ENCODE results near the gene KLRG1.
A peak's percentile ranks its signal among the peaks of the same experiment; 100 is the strongest.

KLRG1 gene

DNA sequence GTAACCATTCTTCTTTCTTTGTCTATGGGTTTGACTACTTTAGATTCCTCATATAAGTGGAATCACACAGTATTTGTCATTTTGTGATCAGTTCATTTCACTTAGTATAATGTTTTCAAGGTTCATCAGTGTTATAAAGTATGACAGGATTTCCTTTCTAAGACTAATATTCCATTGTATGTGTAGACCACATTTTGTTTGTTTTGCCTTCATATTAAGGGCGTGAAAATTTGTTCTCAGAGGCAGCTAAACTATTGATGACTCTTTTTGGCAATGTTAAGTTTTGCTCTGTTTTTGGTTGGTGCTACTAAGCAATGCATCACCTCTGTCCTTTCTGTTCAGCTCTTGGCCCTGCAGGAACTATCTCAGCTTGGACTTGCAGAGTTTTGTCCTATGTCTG is 1.7 kb upstream of the KLRG1 start:
- no peaks in the 10 kb centered on the region for H3K27me3 Mint-ChIP-seq (ENCODE audit: low read depth)
- H3K4me3 Mint-ChIP-seq, result no peak overlapping the region
- no peaks in the 10 kb centered on the region for H3K36me3 Mint-ChIP-seq (ENCODE audit: low read depth)
- TF ChIP-seq, protein P1, sequence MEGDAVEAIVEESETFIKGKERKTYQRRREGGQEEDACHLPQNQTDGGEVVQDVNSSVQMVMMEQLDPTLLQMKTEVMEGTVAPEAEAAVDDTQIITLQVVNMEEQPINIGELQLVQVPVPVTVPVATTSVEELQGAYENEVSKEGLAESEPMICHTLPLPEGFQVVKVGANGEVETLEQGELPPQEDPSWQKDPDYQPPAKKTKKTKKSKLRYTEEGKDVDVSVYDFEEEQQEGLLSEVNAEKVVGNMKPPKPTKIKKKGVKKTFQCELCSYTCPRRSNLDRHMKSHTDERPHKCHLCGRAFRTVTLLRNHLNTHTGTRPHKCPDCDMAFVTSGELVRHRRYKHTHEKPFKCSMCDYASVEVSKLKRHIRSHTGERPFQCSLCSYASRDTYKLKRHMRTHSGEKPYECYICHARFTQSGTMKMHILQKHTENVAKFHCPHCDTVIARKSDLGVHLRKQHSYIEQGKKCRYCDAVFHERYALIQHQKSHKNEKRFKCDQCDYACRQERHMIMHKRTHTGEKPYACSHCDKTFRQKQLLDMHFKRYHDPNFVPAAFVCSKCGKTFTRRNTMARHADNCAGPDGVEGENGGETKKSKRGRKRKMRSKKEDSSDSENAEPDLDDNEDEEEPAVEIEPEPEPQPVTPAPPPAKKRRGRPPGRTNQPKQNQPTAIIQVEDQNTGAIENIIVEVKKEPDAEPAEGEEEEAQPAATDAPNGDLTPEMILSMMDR (IDR thresholded peaks at IDR 0.05; ENCODE audit: unreplicated experiment in 3 of 3), result no peak
- H3K4me1 Mint-ChIP-seq, result no peaks in the 10 kb centered on the region
- H3K9me3 Mint-ChIP-seq, result peaks cover 3% of the 10 kb centered on the region
- no peak overlapping the region for H3K27ac Mint-ChIP-seq

DNA sequence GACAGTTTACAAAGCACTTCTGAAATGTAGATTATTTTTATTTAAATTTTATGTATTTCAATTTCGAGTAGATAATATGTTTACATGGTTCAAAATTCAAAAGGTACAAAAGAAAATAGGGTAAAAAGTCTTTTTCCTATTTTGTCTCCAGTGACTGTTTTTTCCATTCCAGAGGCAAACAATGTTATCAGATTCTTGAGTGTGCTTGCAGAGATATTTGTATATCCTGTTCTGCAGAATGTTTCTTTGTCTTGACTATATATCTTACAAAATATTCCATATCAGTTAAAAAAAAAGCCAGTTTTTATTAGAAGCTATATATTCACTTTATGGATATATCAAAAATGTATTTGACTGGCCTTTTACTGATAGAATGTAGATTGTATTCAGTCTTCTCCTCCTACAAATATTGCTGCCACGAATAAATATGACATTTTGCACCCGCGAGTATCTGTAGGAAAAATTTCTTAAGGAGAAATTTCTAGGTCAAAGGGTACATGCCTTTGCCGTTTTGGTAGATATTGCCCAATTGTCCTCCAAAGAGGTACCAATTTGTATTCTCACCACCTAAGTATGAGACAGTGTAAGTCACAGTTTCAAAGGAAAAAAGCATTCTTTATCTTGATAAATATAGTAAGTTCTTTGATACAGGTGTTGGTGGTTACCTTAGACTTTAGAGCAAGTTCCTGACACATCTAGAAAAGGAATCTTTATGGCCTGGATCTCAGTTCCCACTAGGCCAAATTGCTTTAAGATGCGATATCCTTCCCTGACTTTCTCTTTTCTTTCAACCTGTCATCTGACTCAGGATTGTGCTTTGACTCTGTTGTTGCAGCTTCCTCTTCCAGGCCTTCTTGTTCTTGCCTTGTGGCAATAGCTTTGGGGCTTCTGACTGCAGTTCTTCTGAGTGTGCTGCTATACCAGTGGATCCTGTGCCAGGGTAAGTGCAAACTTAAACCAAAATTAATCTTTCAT is 2.3 kb downstream of the KLRG1 start:
- no peaks in the 10 kb centered on the region for H3K4me1 Mint-ChIP-seq
- H3K27me3 Mint-ChIP-seq (ENCODE audit: low read depth), result no peaks in the 10 kb centered on the region
- H3K9me3 Mint-ChIP-seq, result no peaks in the 10 kb centered on the region
- H3K36me3 Mint-ChIP-seq (ENCODE audit: low read depth), result no peaks in the 10 kb centered on the region
- H3K4me3 Mint-ChIP-seq, result no peak overlapping the region
- H3K27ac Mint-ChIP-seq, result no peak overlapping the region
- TF ChIP-seq, protein P1 (IDR thresholded peaks at IDR 0.05; ENCODE audit: unreplicated experiment in 3 of 3), result no peak

DNA sequence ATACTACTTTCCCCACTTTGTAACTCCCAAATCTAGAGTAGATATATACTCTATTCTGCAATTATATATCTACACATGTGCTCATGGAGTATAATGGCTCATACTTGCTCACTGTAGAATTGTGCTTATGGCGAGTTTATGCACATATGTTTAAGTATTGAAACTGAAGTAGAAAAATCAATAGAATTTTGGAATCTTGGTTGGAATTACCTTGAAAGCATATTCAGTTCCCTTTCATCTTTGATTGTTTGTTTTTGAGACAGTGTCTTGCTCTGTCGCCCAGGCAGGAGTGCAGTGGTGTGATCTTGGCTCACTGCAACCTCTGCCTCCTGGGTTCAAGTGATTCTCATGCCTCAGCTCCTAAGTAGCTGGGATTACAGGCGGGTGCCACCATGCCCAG is 4.5 kb downstream of the KLRG1 start:
- no peak overlapping the region for H3K27ac Mint-ChIP-seq
- no peak overlapping the region for H3K4me3 Mint-ChIP-seq
- no peaks in the 10 kb centered on the region for H3K4me1 Mint-ChIP-seq
- no peaks in the 10 kb centered on the region for H3K27me3 Mint-ChIP-seq (ENCODE audit: low read depth)
- no peaks in the 10 kb centered on the region for H3K36me3 Mint-ChIP-seq (ENCODE audit: low read depth)
- TF ChIP-seq, protein P1 (IDR thresholded peaks at IDR 0.05; ENCODE audit: unreplicated experiment in 3 of 3), result no peak
- H3K9me3 Mint-ChIP-seq, result no peaks in the 10 kb centered on the region

DNA sequence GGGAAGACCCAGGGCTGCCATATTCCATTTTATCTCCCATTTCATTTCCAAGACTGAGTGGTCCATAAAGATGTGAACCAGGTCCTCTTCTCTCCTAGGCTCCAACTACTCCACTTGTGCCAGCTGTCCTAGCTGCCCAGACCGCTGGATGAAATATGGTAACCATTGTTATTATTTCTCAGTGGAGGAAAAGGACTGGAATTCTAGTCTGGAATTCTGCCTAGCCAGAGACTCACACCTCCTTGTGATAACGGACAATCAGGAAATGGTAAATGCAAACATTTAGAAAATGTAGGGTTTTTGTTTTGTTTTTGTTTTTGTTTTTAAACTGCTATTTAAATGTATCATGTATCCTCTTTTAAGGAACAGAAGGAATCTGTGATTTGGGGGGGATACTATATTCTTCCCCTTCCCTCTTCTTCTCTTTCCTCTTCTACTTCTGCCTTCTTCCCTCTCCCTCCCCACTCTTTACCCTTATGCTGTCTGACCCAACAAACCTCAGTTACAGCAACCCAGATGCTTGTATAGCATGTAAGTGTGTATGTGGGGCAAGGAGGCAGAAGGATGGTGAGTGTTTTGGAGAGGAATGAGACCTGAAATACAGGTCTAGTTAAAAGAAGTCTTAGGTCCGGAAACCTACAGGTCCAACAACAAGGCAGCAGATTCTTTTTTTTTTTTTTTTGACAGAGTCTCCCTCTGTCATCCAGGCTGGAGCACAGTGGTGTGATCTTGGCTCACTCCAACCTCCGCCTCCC is 5.9 kb downstream of the KLRG1 start:
- Mint-ChIP-seq H3K9me3 (no peaks in the 10 kb centered on the region), H3K27me3 (ENCODE audit: low read depth) (no peaks in the 10 kb centered on the region), H3K36me3 (ENCODE audit: low read depth) (no peaks in the 10 kb centered on the region), H3K4me1 (no peaks in the 10 kb centered on the region), H3K4me3 (no peak overlapping the region), H3K27ac (no peak overlapping the region)
- TF ChIP-seq, protein P1 (IDR thresholded peaks at IDR 0.05; ENCODE audit: unreplicated experiment in 3 of 3), result no peak

DNA sequence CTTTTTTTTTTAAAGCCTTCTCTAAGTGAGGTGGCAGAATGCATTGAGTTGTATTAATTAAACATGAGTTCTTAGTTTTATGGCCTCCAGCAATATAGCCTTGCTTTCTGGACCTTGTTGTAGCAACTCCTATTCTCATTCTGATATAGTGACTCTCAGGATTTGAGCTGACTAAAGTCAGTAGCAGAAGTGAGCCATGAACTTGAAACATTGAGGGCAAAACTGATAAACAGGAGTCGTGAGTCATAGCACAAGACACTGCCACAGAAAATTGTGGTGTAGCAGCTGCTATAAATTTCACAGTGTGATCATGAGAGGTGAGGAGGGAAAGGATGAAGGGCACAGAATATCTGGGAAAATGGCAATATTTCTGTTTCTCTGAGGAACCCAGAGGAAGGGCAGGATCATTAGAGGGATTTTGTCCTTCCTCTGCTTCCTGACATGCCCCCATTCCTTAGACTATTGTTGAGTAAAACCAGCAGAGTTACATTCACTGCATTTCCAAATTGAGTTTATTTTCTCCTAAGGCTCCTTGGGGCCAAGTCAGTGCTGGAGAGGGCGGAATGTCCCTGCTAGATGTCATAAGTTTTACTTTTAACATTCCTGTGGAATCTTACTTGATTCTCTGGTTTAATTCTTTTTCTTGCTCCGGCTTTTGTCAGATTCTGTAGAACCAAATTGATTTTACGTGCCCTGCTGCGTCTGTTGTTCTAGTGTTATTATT is 7.5 kb downstream of the KLRG1 start:
- no peaks in the 10 kb centered on the region for H3K36me3 Mint-ChIP-seq (ENCODE audit: low read depth)
- TF ChIP-seq, protein P1 (IDR thresholded peaks at IDR 0.05; ENCODE audit: unreplicated experiment in 3 of 3), result no peak
- no peak overlapping the region for H3K4me3 Mint-ChIP-seq
- no peaks in the 10 kb centered on the region for H3K27me3 Mint-ChIP-seq (ENCODE audit: low read depth)
- no peaks in the 10 kb centered on the region for H3K4me1 Mint-ChIP-seq
- H3K9me3 Mint-ChIP-seq, result no peaks in the 10 kb centered on the region
- H3K27ac Mint-ChIP-seq, result peak overlapping the region in 1 of 3 experiments; percentile 5

Measured in nephron (organoid).